Stimulated activated CD8-positive, alpha-beta memory T cell treated with anti-CD3 and anti-CD28 coated beads, Interleukin-4, amount 100 ng/mL, for 24 hours (primary cell): Measurements from ENCODE around the gene TBC1D2B.
A peak's percentile ranks its signal among the peaks of the same experiment; 100 is the strongest.
"Not testable (repeated sequence)": the region's sequence is repeated elsewhere in the genome, so short reads cannot be mapped to it uniquely, and the experiment has no call there.

Experiments
- DNase-seq: peaks from one replicate; pipeline ENCODE4 v3.0.0-alpha.2; 2020; ENCODE audit warnings: low read depth

Gene TBC1D2B

DNA sequence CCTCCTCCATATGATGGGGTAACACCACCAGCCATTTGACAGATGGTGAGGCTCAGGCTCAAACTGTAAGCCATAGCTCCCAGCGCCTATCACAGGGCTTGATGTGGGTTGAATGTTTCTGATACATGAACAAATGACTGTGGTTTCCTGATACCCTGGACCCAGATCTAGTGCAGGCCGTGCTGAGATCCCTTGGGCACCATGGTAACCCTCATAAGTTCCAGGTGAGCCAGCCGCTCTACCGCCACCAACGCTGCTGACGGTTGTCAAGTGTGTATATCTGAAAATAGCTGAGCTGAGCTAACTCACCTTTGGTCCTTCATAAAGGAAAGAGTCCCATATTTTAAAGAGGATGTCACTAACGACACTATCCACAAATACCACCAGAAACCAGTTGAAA lies 74.5 kb downstream of the TBC1D2B start:
- DNase-seq: no peak

DNA sequence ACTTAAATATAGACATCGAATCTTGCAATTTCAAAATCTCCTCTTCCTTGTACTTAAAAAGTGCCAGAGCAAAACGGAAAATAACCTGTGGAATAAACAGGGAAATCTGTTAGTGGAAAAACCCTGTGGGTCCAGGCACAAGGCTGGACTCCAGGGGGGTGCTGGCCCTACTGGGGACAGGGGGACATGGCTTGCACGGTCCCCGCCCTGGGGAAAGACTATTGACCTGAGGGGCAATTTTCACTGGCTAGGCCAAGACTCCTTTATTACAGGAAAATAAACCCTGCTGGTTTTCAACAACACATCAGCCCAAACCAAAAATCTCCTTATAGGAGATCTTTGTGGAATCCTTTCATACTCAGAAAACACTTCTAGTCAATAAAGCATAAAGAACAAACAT lies 75.9 kb downstream of the TBC1D2B start:
- no peak for DNase-seq

DNA sequence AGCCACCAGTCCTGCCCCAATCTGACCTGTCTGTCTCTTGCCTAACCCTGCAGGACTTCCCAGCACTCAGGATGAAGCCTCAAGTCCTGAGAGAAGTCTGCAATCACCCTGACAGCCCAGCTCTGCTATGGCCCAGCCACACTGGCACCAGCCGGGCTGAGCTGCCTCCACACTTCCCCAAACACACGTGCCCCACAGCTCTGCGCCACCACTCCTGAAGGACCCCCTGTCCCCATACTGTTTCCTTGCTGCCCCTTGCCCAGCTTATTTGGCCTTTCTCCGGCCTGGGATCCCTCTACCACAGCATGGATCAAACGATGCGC lies 76.6 kb downstream of the TBC1D2B start:
- no peak for DNase-seq

DNA sequence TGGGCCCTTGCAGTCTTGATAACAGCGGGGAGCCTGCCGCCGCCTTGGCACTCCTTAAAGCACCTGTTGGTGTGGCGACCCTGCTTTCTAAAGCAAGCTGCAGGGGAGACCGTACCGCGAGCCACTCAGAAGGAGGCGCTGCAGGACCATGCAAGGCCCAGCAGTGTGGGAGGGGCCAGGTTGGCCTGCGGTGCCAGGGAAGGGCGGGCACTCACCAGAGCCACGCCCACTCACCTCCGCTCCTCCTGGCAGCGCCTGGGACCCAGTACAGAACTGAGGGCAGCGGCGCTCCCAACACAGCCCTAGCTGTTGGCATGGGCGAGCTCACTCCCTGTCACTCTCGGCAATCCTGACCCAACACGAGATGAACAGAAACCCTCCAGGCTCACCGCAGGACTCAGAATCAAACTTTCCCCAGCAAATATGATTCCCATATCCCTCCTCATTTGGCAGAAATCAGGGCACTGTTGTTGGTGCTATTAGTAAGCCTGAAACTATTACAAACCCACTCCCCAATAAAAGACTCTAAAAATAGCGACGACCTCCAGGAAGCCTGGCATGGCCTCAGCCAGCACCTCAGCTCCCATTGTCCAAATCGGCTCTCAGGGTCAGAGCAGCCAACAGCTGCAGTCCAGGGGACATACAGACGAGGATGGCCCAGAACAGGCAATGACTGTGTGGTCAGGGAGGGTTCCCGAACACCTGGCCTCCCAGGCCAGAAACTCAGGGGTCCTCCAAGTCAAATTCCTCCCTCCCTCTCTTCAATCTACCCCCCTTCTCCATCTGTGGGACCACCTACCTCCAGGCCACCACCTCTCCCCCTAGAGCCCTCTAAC lies 77.2 kb downstream of the TBC1D2B start:
- DNase-seq: peak; percentile 58

DNA sequence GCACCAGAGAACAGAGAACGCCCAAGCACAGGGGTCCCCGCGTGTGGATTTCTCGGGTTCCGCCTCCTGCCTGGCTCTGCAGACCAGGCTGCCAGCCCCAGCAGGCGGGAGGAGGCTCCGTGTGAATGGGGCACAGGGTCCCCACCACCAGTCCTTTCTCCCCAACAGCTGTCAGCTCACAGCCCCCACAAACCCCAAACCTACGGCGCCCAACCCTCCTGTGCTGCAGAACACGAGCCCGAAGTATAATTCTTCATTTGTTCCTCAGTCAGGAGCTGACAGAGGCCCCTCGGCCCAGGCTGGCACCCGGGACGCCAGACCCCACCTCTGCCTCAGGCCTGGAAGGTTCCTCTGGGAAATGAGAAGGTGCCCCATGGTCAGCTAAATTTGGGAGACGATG lies 78.0 kb downstream of the TBC1D2B start:
- no peak for DNase-seq

DNA sequence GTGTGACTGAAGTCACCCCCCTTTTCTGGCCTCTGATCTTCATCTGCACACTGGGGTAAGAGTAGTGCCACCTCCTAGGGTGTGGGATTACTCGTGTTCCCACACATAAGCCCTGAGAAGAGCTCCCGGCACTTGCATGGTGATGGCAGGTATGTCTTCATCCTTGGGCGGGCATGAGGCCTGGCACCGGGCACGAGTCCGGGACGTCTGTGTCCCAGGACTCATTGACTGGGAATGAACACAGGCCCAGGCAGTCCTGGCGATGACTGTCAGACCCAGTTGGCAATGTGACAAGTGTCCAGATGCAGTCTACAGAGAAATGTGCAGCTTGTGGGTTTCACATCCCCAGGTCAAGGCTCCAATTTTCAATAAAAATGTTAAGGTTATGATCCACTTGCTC lies 78.9 kb downstream of the TBC1D2B start:
- DNase-seq: no peak

DNA sequence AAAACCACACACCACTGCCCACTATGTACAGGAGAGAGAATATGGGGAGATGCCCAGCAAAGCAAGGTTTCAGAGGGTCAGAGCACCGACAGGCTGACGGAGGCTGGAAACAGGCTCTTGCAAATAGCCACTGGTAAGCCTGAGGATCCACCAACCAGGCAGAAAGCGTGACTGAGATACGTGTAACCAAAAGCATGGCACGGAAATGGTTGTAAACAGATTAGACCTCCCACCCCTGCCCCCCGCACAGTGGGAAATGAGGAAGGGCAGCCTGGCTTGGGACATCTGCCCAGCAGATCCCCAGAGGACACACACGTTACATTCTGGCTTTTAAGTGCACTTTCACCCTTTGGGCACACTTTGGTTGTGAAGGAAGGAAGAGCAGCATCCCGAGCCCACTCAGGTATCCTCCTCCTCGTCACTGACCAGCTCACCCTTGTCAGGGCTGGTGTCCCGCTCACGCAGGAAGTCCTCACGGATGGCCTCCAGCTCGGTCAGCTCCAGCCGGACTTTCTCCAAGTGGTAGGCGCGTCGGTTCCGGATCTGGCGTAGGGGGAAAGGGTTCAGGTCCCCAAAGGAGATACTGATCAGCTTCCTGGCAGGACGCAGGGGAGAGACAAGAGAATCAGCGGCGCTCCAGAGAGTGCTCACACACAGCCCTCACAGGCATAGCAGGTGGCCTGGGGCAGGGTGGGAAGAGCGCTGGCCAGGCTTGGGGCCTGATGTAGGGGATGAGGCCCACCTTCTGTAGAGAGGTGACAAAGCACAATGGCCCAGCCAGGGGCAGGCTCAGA lies 79.6 kb downstream of the TBC1D2B start:
- not testable (repeated sequence) for DNase-seq

DNA sequence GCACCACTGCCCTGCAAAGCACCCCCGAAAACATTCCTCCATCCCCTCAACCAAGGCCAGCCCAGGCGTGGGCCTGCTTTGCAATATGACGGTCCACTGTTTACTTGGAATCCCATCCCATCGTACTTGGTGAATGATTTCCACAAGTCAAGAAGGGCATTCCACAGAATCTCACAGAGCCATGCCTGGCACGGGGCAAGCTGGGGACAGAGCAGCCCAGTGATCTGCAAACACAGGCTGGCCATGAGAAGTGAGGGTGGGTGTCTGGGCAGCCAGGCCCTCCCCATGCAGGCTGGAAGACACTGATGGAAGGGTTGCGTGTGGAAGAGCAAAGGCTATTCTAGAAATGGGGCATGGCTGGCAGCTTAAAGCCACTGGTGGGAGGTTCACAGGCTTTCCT lies 80.3 kb downstream of the TBC1D2B start:
- not testable (repeated sequence) for DNase-seq

DNA sequence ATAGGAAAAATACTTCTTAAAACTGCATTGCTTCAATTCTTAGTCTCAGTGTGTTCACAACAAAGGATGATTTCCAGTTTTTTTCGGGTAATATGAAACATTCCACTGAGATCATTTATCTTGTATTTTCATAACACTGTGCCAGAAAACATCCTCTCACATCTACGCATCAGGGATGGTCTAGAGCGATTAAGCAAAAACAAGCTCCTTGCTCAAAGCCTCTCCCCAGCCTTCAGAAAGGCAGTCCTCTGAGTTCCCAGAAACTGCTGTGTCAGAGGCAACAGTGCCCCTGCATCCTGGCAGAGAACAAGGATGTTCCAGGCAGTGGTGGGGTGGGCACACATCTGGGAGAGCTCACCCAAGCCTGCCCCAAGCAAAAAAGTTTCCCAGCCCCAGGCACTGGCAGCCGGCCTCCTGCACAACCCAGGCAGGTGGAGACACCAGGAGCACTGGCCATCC lies 80.8 kb downstream of the TBC1D2B start:
- DNase-seq: not testable (repeated sequence)

DNA sequence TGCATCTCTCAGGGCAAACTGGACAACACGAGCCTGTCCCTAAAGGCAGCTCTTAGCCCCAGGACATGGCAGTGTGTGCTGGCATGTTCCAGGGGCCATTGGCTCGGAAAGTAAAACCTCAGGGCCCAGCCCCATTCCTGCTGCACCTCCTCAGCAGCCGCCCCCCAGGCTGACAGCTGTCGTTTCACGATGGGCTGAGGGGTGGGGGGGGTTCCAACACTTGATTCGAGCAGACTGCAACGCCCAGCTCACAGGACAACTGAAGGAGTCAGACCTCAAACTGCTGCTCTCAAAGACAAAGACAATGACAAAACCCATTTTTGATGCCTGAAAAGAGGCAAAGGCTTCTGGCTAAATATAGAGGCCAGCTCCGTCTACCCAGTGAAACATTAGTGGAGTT lies 81.3 kb downstream of the TBC1D2B start:
- DNase-seq: not testable (repeated sequence)

DNA sequence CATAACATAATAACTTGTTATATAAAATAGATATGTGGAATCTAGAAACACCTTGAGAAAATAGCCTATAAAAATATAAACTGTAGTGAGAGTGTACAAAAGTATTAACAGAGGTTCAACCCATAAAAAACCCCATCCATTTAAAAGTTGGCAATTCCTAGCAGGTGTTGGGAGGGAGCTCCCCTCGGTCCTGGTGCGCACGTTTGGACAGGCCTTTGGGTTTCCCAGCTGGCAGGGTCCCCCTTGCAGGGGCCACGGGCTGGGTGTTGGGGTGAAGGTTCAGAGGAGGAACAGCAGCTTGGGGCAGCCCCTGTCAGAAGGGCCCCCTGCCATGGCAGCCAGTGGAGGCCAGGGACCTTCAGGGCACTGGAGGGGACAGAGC lies 82.0 kb downstream of the TBC1D2B start:
- not testable (repeated sequence) for DNase-seq

DNA sequence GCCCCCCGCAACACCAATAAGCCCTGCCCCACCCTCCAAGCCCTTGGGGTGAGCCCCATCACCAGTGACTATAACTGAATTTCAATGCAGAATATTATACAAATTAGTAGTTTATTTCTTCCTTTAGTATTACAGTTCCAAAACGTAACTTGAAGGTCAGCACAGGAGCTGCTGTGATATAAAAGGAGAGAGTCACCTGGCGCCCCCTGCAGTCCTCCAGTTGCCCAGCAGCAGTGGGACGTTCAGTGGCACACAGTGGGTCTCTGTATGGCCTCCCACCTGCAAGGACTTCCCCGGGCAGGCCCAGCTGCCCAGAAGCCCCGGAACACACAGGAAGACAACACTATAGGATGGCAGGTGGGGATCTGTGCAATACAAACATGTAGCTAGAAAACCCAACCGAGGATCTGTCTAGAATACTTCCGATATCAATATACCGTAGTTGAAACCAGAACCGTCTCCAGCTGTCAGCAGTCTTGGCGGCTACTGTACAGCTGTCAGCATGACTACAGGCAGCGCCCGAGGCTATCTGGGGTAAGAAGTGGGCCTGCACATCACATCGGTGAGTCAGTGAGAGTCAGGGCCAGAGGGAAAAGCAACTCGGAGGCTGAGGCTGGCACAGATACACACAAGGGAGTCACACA lies 82.5 kb downstream of the TBC1D2B start:
- not testable (repeated sequence) for DNase-seq

DNA sequence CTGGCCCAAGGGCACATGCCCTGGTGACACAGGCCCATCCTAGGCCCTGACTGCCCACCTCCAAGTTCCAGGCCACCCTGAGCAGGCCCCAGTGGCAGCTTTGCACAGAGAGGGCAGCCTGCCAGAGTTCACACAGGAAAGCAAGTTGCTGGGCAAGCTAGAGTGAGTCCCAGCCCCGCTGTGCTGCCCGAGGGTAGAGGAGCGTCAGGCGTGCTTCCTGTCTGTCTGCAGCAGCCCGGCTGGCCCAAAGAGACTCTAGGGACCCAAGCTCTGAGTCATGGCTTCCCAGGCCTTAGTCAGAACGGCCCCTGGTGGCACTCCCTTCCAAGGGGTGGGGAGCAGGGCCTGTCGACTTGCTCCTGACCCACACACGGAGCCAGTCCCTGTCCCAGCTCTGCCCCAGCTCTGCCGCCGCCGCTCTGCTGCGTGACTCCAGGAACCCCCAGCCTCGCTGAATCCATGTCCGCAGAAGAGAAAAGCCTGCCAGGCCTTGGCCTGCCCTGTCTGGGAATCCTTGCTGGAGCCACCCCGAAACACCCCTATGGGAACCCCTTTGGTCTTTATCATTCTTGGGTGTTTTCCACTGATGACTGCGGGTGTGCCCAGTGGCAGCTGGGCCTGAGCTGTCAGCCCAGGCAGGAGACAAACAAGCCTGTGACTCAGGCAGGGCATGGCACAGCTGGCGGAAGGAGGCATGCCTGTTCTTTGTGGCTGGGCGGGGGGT lies 83.4 kb downstream of the TBC1D2B start:
- DNase-seq: peak; percentile 24

DNA sequence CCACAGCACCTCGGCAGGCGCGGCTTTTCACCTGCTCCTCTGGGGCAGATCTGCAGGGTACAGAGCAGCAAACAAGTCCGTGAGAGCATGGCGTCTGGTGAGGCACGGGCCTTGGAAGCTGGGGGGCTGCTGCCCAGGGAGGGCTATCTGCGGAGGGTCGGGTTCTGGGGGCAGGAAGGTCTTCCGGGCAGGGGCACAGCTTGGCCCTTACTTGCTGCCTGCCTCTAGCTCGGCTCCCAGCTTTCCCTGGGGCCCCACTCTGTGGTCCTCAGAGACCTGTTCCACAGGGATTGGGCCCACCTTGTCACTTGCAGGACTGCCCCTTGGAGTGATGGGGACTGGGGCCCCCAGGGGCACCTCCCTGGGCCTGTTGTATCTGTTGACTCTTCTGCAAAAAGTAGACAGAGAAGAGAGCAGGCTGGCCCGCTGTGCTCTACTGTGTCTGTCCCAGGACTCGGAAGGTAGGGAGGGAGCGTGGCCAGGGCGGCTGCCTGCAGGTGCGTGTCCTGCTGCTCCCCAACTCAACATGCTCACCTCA lies 84.1 kb downstream of the TBC1D2B start:
- DNase-seq: no peak

DNA sequence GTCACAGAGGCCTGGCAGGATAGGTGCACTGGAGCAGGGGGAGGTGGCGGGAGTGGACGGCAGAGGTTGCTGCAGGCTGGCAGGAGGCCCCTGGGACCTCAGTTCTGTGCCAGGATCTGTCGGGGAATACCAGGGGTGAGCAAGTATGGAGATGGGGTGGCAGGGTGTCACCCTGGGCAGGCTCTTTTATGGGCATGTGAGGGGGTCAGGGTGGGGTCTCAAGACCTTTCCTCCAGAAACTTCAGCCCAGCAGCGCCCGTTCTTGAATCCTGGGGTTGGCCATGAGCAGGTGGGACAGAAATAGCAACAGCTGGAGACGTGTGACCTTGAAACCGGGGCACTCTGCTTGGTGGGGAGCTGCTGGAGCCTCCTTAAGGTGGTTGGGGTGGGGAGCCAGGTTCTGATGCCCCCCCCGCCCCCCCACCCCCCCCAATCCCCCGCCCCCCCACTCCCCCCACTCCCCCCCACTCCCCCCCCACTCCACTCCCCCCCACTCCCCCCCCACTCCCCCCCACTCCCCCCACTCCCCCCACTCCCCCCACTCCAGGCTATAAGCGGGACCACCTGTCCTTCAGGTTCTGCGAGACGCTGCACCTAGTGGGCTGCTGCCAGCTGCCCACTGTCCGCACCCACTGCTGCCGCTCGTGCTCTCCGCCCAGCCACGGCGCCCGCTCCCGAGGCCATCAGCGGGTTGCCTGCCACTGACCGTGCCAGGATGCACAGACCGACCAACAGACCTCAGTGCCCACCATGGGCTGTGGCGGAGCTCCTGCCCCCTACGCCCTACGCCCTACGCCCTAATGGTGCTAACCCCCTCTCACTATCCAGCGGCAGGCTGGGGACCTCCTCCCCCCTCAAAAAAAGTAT lies 84.9 kb downstream of the TBC1D2B start:
- no peak for DNase-seq

DNA sequence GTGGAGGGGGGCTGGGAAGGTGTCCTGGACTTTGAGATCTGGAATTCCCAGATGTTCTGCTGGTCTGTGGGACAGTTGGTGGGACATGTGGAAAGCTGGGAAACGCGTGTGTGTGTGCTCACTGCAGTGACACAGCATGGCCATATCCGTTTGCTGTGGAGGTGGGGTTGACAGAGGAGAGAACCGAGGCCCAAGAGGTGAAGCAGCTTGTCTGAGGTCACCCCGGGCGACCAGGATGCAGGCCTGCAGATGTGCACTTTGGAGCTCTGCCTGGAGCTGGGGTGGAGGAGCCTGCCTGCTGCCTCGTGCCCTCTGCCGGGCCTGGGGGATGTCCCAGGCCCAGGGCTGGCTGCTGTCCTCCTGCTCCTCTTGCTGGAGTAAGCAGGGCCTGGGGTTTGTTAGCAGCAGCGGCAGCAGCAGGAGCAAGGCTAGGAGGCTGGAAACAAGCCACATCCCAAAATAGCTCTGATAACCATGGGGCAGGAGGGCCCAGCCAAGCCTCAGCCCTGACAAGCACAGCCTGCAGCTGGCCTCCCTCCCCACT lies 85.8 kb downstream of the TBC1D2B start:
- DNase-seq: not testable (repeated sequence)

DNA sequence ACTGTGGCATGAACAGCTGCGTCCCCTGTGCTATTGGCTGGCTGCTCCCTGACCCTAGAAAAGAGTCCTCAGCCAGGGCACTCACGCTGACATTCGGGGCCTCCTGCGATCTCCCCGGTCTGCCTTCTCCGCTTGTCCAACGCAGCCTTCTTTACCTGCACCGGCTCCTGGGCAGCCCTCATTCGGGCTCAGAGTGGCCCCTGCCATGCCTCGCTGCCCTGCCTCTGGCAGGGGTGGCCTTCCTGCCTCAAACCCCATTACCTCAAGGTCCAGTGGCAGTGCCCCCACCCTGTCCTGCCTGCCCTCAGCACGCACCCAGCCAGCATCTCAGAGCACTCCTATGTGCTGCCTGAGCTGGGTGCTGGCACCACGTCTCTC lies 86.5 kb downstream of the TBC1D2B start:
- no peak for DNase-seq

DNA sequence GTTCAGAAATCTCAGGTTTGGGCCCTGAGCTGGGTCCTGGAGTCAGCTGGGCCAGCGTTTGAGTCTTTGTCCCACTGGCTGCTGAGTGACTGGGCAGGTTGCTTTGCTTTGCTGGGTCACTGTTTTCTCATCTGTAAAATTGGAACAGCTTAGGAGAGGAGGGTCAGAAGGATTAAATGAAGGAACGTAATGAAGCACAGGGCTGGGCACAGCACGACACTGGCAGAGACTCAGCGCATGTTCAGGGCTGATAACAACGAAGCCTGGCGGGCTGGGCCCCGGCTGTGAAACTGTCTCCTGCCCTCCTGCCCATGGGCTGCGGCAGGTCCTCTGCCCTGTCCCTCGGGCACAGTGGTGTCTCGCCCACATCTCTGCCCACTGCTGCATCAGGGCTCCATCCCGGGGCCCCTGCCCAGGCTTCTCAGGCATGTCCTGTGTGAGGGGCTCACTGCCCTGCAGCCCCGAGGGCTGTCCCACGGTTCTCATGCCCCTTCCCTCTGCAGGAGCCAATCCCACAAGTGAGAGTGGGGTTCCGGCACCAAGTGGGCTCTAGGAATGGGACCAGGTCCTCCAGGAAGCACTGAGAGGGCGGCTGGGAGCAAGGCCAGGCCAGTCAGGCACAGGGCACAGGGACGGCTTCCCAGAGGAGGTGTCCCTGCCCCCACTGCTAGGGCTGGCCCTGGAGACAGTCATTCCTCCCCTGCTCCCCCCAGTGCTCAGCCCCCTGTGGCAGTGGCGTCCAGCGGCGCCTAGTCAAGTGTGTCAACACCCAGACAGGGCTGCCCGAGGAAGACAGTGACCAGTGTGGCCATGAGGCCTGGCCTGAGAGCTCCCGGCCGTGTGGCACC lies 88.0 kb downstream of the TBC1D2B start:
- no peak for DNase-seq
